ENCODE data around the gene DBH. TPM values are rescaled to one million over a fixed set of nuclear protein-coding genes. Genes with fewer than 3 reads are reported as not detected.

The DBH gene
- total RNA-seq, 2 experiments from 2014 or later, result not detected

DNA sequence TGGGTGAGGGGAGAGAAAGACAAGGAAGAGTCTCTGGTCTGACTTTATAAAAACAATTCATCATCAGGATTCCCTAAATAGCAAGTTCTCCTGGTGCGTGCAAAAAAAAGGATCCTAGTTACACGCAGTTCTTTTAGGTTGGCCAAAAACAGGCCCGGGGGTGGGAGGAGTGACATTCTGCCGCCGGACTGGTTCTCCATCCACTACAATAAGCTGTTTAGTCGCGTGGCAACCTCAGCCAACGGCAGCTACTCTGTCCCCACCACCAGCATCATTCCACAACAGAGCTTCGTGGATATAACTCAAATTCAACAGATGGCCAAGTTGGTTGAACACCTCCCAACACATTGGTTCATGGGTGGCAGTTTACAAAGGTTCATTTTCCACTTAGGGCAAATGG lies 24.1 kb upstream of the DBH start:
- intact Hi-C loops (cut with micrococcal nuclease; ENCODE audit: unreplicated experiment), result no loop called here
- Histone ChIP-seq H3K4me1 (ENCODE audit: insufficient read depth, low read length, poor library complexity, severe bottlenecking) (no peaks in the 10 kb centered on the region), H3K36me3 (ENCODE audit: insufficient read depth, low read length) (no peaks in the 10 kb centered on the region), H3K9me3 (ENCODE audit: low read length) (no peaks in the 10 kb centered on the region), H4K20me1 (ENCODE audit: insufficient read depth, low read length) (no peaks in the 10 kb centered on the region), H3K4me2 (ENCODE audit: low read length) (no peak overlapping the region), H3K9me2 (ENCODE audit: insufficient read depth, low read length) (no peaks in the 10 kb centered on the region), H3K79me2 (ENCODE audit: insufficient read depth, low read depth, low read length) (no peaks in the 10 kb centered on the region), H2AFZ (ENCODE audit: low read length) (no peak overlapping the region), H3K27ac (ENCODE audit: low read depth, low read length, poor library complexity, severe bottlenecking) (no peak overlapping the region), H3K4me3 (ENCODE audit: low read depth, low read length, poor library complexity, severe bottlenecking) (no peak overlapping the region)
- TF ChIP-seq CTCF (conservative IDR thresholded peaks at IDR 0.05; ENCODE audit: low read length) (no peak), EZH2phosphoT487 (IDR thresholded peaks at IDR 0.05; ENCODE audit: borderline replicate concordance, low read depth, low read length) (no peak)
- DNase-seq (ENCODE audit: low spot score), result no peak
- POLR2A ChIA-PET, result no interaction called here
- CTCF ChIA-PET (ENCODE audit: unreplicated experiment), result no interaction called here
- BruUV-seq (replicated peaks), result no TSS peak

DNA sequence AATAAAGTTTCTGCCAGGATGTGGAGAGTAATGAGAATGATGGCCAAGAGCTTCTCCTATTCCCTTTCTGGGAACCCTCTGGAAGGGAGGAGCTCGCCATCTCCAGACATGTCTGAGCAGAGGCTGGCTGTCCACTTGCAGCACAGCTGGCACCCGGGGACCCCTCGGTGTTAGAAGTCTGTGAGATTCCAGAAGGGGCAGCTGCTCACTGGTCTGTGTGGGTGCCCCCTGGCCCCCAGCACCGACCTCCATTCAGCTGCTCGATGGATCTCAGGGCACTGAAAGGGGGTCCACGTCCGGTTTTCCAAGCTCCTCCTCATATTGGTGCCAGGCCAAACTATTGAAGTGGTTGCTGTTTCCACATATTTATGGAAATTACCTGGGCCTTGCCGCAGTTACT lies 23.3 kb upstream of the DBH start:
- Histone ChIP-seq H3K27ac (ENCODE audit: low read depth, low read length, poor library complexity, severe bottlenecking) (no peak overlapping the region), H3K4me3 (ENCODE audit: low read depth, low read length, poor library complexity, severe bottlenecking) (no peak overlapping the region), H3K9me3 (ENCODE audit: low read length) (no peaks in the 10 kb centered on the region), H2AFZ (ENCODE audit: low read length) (no peak overlapping the region), H3K36me3 (ENCODE audit: insufficient read depth, low read length) (no peaks in the 10 kb centered on the region), H3K4me1 (ENCODE audit: insufficient read depth, low read length, poor library complexity, severe bottlenecking) (no peaks in the 10 kb centered on the region), H4K20me1 (ENCODE audit: insufficient read depth, low read length) (no peaks in the 10 kb centered on the region), H3K4me2 (ENCODE audit: low read length) (no peak overlapping the region), H3K9me2 (ENCODE audit: insufficient read depth, low read length) (no peaks in the 10 kb centered on the region), H3K79me2 (ENCODE audit: insufficient read depth, low read depth, low read length) (no peaks in the 10 kb centered on the region)
- BruUV-seq (replicated peaks), result no TSS peak
- DNase-seq (ENCODE audit: low spot score), result no peak
- ChIA-PET POLR2A (no interaction called here), CTCF (ENCODE audit: unreplicated experiment) (no interaction called here)
- intact Hi-C loops (cut with micrococcal nuclease; ENCODE audit: unreplicated experiment), result no loop called here
- TF ChIP-seq CTCF (conservative IDR thresholded peaks at IDR 0.05; ENCODE audit: low read length), result no peak
- no peak for TF ChIP-seq EZH2phosphoT487 (IDR thresholded peaks at IDR 0.05; ENCODE audit: borderline replicate concordance, low read depth, low read length)

DNA sequence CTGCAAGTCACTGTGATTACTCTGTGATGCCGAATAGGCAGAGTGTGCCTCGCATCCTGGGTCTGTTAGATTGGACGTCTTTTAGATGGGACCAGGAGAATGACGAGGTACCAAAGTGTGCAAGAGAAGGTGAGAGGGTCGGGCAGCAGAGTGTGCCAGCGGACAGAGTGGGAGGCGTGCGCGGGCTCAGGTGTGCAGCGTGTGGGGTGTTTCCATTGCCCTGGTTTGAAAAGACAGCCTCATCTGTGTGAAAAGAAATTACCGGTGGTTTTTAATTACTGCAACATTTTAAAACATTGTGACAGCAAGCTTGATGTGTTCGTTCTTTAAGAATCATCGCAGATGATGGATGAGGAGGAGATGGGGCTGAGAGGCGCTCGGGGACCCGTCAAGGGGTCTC lies 22.7 kb upstream of the DBH start:
- intact Hi-C loops (cut with micrococcal nuclease; ENCODE audit: unreplicated experiment), result no loop called here
- Histone ChIP-seq H3K4me3 (ENCODE audit: low read depth, low read length, poor library complexity, severe bottlenecking) (no peak overlapping the region), H3K27ac (ENCODE audit: low read depth, low read length, poor library complexity, severe bottlenecking) (no peak overlapping the region), H3K9me2 (ENCODE audit: insufficient read depth, low read length) (no peaks in the 10 kb centered on the region), H3K9me3 (ENCODE audit: low read length) (no peaks in the 10 kb centered on the region), H3K4me1 (ENCODE audit: insufficient read depth, low read length, poor library complexity, severe bottlenecking) (no peaks in the 10 kb centered on the region), H3K79me2 (ENCODE audit: insufficient read depth, low read depth, low read length) (no peaks in the 10 kb centered on the region), H4K20me1 (ENCODE audit: insufficient read depth, low read length) (no peaks in the 10 kb centered on the region), H2AFZ (ENCODE audit: low read length) (no peak overlapping the region), H3K4me2 (ENCODE audit: low read length) (no peak overlapping the region), H3K36me3 (ENCODE audit: insufficient read depth, low read length) (no peaks in the 10 kb centered on the region)
- CTCF ChIA-PET (ENCODE audit: unreplicated experiment), result no interaction called here
- POLR2A ChIA-PET, result interaction anchor here (0.7 kb wide), 1 partner anchor 30 kb away, joined by 3 read pairs; no protein-coding TSS in a partner anchor
- TF ChIP-seq CTCF (conservative IDR thresholded peaks at IDR 0.05; ENCODE audit: low read length) (no peak), EZH2phosphoT487 (IDR thresholded peaks at IDR 0.05; ENCODE audit: borderline replicate concordance, low read depth, low read length) (no peak)
- BruUV-seq (replicated peaks), result no TSS peak
- no peak for DNase-seq (ENCODE audit: low spot score)
